Measurements from ENCODE around the gene CCDC142. TPM values are rescaled to one million over a fixed set of nuclear protein-coding genes. Genes with fewer than 3 reads are reported as not detected.

Gene CCDC142
- total RNA-seq, 3 donors from 2014 or later: 10.6 to 38.0 (median 27.1) TPM

DNA sequence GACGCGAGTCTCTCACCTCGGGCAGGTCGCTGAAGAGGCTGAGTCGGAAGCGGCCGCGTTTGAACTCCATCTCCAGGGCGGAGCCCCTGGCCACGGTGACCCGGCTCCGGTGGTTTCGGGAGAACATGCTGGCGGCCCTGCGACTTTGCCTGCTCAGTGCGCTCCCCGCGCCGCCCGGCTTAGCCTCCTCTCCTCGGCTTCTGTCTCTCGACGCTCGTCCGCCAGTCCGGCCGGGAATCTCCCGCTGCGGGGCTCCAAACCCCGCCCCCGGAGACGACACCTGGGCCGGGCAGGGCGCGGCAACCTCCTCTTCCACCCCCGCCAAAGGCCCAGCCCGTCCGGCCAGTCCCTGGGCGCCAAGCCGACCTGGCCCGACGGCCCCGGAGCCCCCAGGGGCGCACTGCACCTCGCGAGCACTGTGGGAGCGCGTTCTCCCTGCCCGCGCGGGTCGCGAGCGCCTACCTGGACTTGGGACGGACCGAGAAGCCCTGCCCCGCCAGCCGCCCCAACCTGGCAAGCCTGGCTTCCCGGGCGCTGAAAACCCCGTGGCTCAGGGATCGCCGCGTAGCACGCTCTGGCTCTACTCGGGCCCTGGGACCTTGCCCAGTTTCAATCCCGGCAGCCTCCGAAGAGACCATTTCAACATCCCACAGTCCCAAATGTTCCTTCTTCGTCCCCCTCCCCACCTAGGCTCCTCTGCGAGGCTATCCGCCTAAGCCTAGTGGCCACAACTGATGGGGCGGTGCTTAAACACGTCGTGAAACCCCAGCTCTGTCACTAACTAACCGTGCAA is 40.9 kb downstream of the CCDC142 start, which contains the start of gene RTKN:
Gene RTKN (minus strand): TSS at position 248 of the 793 bp plus-strand sequence. CDS start 121 bp downstream, at position 127.
- Histone ChIP-seq H3K36me3 (no peaks in the 10 kb centered on the region), H3K27ac (peak within 1 kb of the TSS; percentile 93 to 97), H3K9me3 (no peaks in the 10 kb centered on the region), H3K4me1 (peaks cover 5 to 15% of the 10 kb centered on the region in 2 donors), H3K27me3 (no peaks in the 10 kb centered on the region), H3K4me3 (peak within 1 kb of the TSS; percentile 47 to 84 (median 60))
- TF ChIP-seq POLR2A (IDR thresholded peaks at IDR 0.05) (no peak), POLR2AphosphoS5 (IDR thresholded peaks at IDR 0.05) (peak in 2 of 3 donors; percentile 18 to 46)
- TF ChIP-seq, protein P1, sequence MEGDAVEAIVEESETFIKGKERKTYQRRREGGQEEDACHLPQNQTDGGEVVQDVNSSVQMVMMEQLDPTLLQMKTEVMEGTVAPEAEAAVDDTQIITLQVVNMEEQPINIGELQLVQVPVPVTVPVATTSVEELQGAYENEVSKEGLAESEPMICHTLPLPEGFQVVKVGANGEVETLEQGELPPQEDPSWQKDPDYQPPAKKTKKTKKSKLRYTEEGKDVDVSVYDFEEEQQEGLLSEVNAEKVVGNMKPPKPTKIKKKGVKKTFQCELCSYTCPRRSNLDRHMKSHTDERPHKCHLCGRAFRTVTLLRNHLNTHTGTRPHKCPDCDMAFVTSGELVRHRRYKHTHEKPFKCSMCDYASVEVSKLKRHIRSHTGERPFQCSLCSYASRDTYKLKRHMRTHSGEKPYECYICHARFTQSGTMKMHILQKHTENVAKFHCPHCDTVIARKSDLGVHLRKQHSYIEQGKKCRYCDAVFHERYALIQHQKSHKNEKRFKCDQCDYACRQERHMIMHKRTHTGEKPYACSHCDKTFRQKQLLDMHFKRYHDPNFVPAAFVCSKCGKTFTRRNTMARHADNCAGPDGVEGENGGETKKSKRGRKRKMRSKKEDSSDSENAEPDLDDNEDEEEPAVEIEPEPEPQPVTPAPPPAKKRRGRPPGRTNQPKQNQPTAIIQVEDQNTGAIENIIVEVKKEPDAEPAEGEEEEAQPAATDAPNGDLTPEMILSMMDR (IDR thresholded peaks at IDR 0.05): no peak
- DNase-seq (ENCODE audit: low spot score in 2 of 2): peak; percentile 79 to 82
- intact Hi-C loops (cut with DNase I; ENCODE audit: low total_unique reads): no loop called here

DNA sequence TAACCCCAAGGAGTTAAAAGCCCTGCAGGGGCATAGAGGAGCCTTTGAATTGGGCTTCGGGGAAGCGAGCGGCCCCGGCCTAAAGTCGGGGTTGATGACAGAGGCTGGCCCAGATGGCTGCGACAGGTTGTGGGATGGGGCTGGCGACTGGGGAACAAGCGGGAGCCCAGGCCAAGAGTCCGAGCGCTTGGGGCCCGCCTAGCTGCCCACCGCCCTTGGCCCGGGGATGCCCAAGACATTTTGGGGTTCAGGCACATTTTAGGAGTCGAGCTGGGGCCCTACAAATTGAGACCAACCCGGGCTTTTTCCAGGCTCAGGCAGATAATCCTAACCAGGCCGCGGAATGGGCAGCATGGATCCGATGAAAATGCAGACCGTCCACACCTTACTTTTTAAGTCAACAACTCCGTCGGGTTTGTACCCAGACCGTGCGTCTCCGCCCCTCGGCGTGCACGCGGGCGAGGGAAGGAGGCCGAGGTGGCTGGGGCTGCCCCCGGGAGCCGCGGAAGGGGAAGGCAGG is 41.6 kb downstream of the CCDC142 start:
- no peaks in the 10 kb centered on the region for H3K36me3 ChIP-seq
- TF ChIP-seq POLR2A (IDR thresholded peaks at IDR 0.05): no peak
- TF ChIP-seq POLR2AphosphoS5 (IDR thresholded peaks at IDR 0.05): no peak
- TF ChIP-seq, protein P1 (IDR thresholded peaks at IDR 0.05): no peak
- peak overlapping the region; percentile 47 to 84 (median 60) for H3K4me3 ChIP-seq
- H3K27me3 ChIP-seq: no peaks in the 10 kb centered on the region
- H3K9me3 ChIP-seq: no peaks in the 10 kb centered on the region
- H3K4me1 ChIP-seq: peaks cover 5 to 15% of the 10 kb centered on the region in 2 donors
- peak overlapping the region; percentile 93 to 97 for H3K27ac ChIP-seq
- peak in 1 of 2 donors; percentile 42 for DNase-seq (ENCODE audit: low spot score in 2 of 2)
- intact Hi-C loops (cut with DNase I; ENCODE audit: low total_unique reads): no loop called here

DNA sequence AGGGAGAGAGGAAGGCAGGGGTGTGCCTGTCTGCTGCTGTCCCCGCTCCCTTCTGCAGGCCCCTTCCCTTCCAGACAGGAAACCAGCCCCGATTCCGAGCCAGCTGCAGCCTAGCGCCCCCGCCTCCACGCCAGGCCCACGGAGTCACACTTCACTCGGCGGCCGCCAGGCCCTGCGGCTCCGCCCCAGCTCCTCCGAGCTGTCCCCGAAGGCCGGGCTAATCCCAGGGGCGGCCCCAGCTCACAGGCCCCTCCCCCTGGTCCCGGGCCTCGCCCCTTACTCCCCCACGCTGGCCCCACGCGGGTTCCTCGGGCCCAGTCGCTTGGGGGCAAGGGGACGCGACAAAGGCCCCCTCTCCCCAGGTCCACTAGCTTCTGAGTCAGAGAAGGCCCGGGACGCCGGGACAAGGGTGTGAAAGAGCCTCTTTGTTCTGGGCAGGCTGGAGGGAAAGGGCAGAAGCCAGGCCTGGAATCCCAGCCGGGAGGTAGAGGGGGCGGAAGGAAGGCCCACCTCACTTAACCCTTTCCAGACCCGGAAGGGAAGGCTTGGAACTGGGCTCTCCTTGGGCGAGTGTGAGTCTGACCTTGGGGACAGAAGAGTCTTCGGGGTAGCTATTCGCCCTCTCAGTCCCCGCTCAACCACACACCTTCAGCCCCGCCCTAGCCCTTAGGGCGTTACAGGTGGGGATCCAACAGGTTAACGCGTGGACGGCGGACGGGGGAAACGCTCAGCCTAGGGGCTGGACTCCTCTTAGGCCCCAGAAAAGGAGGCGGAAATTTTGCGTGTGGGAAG is 42.2 kb downstream of the CCDC142 start:
- no peaks in the 10 kb centered on the region for H3K36me3 ChIP-seq
- no peaks in the 10 kb centered on the region for H3K9me3 ChIP-seq
- TF ChIP-seq, protein P1 (IDR thresholded peaks at IDR 0.05): peak; percentile 23 to 41 (median 36)
- TF ChIP-seq POLR2A (IDR thresholded peaks at IDR 0.05) (no peak), POLR2AphosphoS5 (IDR thresholded peaks at IDR 0.05) (peak; percentile 46 to 69 (median 50))
- intact Hi-C loops (cut with DNase I; ENCODE audit: low total_unique reads): no loop called here
- H3K4me3 ChIP-seq: peak overlapping the region; percentile 47 to 84 (median 60)
- peak; percentile 73 to 78 for DNase-seq (ENCODE audit: low spot score in 2 of 2)
- H3K27ac ChIP-seq: peak overlapping the region; percentile 93 to 97
- H3K27me3 ChIP-seq: no peaks in the 10 kb centered on the region
- H3K4me1 ChIP-seq: peaks cover 5 to 15% of the 10 kb centered on the region in 2 donors

DNA sequence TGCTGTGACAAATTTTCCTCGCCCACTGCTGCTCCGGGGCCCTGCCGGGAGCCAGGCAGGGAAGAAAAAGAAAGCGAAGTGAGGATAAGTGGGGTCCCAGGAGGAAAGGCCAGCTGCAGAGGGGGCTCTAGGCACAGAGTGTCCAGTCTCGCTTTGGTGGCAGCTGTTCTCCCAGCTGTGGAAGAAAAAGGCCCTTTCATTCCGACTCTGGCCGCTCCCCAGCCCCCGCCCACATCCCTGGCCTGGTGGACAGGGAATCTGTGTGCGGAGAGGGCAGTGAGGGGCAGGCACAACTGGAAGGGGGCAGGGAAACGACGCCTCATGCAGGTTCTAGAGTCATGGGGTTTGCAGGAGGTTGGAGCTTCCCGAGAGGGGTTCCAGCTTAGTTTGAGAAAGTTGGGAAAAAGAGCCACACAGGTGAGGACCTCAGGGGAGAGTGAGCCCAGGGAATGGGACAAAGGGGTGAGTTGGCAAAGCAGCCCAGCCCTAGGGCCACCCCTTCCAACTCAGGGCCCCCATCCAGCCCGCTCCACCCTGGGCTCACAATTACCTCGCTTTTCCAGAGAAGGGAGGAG is 42.9 kb downstream of the CCDC142 start:
- Histone ChIP-seq H3K27ac (peak overlapping the region; percentile 93 to 97), H3K36me3 (no peaks in the 10 kb centered on the region), H3K27me3 (no peaks in the 10 kb centered on the region), H3K4me3 (peak overlapping the region; percentile 47 to 84 (median 60)), H3K9me3 (no peaks in the 10 kb centered on the region), H3K4me1 (peaks cover 5 to 15% of the 10 kb centered on the region in 2 donors)
- TF ChIP-seq POLR2A (IDR thresholded peaks at IDR 0.05) (no peak), POLR2AphosphoS5 (IDR thresholded peaks at IDR 0.05) (no peak)
- TF ChIP-seq, protein P1 (IDR thresholded peaks at IDR 0.05): no peak
- intact Hi-C loops (cut with DNase I; ENCODE audit: low total_unique reads): no loop called here
- peak in 1 of 2 donors; percentile 62 for DNase-seq (ENCODE audit: low spot score in 2 of 2)
